IPS DF 6.9 (cell line): ENCODE data around the gene KRT75.
"Not testable (repeated sequence)": the region's sequence is repeated elsewhere in the genome, so short reads cannot be mapped to it uniquely, and the experiment has no call there.

ENCODE experiments used
- DNase-seq: peaks from one replicate; pipeline ENCODE4 v3.0.0-alpha.2; 2013; ENCODE audit warnings: low read depth, low spot score
- H3K27ac ChIP-seq: one replicate; pipeline ENCODE4 v1.5.1; 2013; ENCODE audit warnings: low read length, control low read depth
- H3K27me3 ChIP-seq: 2 replicates; pipeline ENCODE4 v1.6.1; 2013; ENCODE audit warnings: mild to moderate bottlenecking, low read length; ENCODE audit not compliant: control insufficient read depth, insufficient read depth
- H3K36me3 ChIP-seq: 2 replicates; pipeline ENCODE4 v1.6.1; 2013; ENCODE audit warnings: low read length; ENCODE audit not compliant: control insufficient read depth, insufficient read depth
- H3K4me1 ChIP-seq: 2 replicates; pipeline ENCODE4 v1.6.1; 2013; ENCODE audit warnings: low read length; ENCODE audit not compliant: control insufficient read depth, insufficient read depth
- H3K4me3 ChIP-seq: 2 replicates; pipeline ENCODE4 v1.5.1; 2013; ENCODE audit warnings: mild to moderate bottlenecking, low read length
- H3K9me3 ChIP-seq: 2 replicates; pipeline ENCODE4 v1.6.1; 2013; ENCODE audit warnings: low read length, inconsistent platforms; ENCODE audit not compliant: control insufficient read depth, insufficient read depth
- WGBS: extraction: QIAGEN DNeasy Blood & Tissue Kit; methylation state at CpG from one replicate; pipeline ENCODE4 v1.1.7; 2013; ENCODE audit warnings: mixed read lengths, missing lambda C conversion rate; ENCODE audit not compliant: insufficient read length, insufficient coverage; 5-methylcytosine and 5-hydroxymethylcytosine counted together

The KRT75 gene

DNA sequence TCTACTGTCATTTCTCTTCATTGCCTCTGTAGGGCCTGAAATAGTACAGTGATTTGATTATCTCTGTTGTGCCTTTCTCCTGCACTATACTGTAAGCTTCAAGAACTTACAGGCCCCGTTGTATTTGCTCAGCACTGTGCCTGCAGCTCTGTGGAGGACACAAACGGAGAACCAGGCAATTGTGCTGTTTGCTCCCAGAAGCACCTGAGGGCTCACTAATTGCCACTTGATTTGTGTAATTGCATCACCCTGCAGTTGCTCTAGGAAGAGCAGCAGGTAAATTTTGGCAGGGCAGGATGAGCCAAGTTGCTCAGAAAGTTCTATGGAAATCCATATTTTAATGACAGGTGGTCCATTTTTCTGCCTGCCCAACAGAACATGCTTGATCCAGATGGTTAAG lies 16.4 kb downstream of the KRT75 start:
- WGBS: no CpG with 5 or more reads among the region's 2 CpGs
- H3K27me3 ChIP-seq: no peaks in the 10 kb centered on the region
- H3K4me3 ChIP-seq: no peak overlapping the region
- H3K4me1 ChIP-seq: no peaks in the 10 kb centered on the region
- no peaks in the 10 kb centered on the region for H3K9me3 ChIP-seq
- no peak overlapping the region for H3K27ac ChIP-seq
- H3K36me3 ChIP-seq: no peaks in the 10 kb centered on the region
- DNase-seq: no peak

DNA sequence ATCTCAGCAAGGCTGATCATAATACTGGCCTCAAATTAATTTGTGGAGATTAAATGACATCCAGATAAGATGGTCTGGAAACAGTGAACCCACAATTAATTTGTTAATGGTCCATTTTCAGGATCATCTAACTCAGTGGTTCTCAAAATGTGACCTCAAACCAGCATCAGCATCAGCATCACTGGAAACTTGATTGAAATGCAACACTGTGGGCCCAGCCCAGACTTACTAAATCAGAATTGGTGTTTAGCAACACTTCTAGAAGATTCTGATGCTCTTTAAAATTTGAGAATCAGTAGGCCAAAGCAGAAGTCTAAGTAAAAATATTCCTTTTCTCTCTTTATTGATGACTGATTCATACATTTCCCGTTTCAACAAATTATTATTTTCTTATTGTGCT lies 17.4 kb downstream of the KRT75 start:
- Histone ChIP-seq H3K27me3 (no peaks in the 10 kb centered on the region), H3K4me3 (no peak overlapping the region), H3K9me3 (no peaks in the 10 kb centered on the region), H3K27ac (no peak overlapping the region), H3K36me3 (no peaks in the 10 kb centered on the region), H3K4me1 (no peaks in the 10 kb centered on the region)
- DNase-seq: no peak
- no CpG with 5 or more reads among the region's 1 CpG for WGBS

DNA sequence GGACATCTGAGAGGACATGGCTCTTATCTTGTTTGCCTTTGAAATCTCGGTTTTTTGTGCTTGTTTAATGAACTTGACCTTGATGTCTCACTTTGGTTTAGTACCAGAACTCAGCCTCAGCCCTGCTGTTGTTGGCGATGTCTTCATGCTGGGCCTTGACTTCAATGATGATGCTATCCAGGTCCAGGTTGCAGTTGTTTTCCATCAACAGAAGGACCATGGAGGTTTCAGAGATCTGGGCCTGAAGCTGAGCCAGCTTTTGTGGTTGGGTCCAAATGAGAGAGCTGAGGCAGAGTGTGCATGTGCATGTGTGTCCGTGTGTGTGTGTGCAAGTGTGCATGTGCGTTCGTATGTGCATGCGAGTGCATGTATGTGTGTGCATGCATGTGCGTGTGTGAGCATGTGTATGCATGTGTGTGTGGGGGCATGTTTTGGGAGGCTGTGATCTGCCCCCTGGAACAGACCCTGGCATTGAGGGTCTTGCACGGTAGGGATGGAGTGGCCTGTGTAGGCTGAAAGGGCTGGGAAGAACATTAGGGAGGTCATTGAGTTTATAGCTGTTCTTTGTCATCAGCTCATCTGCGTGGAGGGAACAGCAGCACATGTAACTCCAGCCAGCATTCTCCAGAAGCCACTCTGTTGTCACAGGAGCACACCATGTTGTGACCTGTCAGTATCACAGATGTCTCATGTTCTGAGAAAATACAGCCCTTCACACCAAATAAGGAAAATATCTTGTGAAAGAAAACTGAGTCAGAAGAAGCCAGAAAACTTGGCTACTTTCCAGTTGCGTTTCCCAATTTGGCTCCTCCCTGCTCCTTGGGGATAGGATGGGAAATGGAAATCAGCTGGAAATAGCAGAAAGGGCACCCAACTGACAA lies 18.1 kb downstream of the KRT75 start:
- H3K27ac ChIP-seq: no peak overlapping the region
- H3K4me1 ChIP-seq: no peaks in the 10 kb centered on the region
- H3K27me3 ChIP-seq: no peaks in the 10 kb centered on the region
- H3K36me3 ChIP-seq: no peaks in the 10 kb centered on the region
- no peak overlapping the region for H3K4me3 ChIP-seq
- DNase-seq: no peak
- WGBS: no CpG with 5 or more reads among the region's 10 CpGs
- no peaks in the 10 kb centered on the region for H3K9me3 ChIP-seq

DNA sequence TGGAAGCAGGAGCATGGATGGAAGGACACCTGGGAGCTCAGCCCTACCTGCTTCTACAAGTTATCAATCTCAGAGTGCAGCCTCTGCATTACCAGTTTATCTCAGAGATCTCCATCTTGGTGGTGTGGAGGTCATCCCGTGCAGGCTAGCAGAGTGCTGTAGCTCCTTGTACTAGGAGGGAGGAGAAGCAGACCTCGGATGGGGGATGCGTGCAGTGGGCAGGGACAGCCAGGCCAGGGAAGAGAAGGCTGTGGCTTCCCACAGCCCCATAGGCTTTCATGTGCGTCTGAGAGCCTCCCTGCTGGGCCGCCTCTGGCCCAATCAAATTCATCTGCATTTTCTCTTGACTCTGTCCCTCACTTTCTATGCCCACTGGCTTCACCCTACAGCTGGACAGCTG lies 19.2 kb downstream of the KRT75 start:
- Histone ChIP-seq H3K36me3 (no peaks in the 10 kb centered on the region), H3K4me1 (no peaks in the 10 kb centered on the region), H3K4me3 (no peak overlapping the region), H3K27ac (no peak overlapping the region), H3K9me3 (no peaks in the 10 kb centered on the region), H3K27me3 (no peaks in the 10 kb centered on the region)
- DNase-seq: no peak
- no CpG with 5 or more reads among the region's 5 CpGs for WGBS

DNA sequence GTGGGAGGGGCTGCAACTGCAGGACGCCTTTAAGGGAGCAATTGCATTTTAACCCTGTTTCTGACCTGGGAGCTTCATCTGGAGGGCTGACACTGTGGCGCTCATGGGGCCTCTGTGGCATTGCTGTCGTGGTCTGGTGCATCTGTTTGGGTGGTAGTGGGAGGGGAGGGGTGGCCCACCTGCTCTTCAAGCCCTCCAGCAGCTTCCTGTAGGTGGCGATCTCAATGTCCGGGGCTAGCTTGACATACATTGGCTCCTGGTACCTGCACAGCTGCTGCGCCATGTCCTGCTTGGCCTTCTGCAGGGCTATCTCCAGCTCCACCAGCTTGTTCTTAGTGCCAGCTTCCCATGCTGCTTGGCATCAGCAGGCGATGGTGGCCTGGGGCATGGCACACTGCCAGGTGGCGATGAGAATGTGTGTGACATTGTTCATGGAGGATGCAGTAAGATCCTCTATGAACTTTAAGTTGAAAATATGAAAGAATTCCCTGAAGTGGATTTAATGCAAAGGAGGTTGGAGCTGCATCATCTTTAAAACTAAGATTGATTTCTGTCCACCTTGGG lies 20.3 kb downstream of the KRT75 start:
- H3K27me3 ChIP-seq: no peaks in the 10 kb centered on the region
- no peak overlapping the region for H3K4me3 ChIP-seq
- H3K36me3 ChIP-seq: no peaks in the 10 kb centered on the region
- H3K9me3 ChIP-seq: no peaks in the 10 kb centered on the region
- DNase-seq: peak; percentile 20
- H3K27ac ChIP-seq: no peak overlapping the region
- no peaks in the 10 kb centered on the region for H3K4me1 ChIP-seq
- WGBS: no CpG with 5 or more reads among the region's 8 CpGs

DNA sequence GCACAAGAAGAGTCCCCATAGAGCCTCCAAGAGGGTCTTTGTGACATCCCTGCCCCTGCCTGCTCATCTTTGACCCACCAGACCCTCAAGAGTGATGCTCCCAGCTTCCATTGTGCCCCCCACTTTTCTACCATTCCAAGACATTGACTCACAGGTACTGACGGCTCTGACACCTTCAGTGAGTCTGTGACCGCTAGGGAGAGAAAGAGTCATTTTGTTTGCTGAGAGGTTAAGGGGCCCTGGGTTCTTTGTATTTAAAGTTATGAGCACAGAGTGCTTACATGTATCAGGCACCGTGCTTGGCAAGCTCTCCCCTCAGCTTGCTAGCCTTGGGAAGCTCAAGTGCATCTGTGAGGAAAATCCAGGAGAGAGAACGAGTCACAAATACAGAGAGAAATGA lies 21.0 kb downstream of the KRT75 start:
- Histone ChIP-seq H3K4me3 (no peak overlapping the region), H3K27ac (no peak overlapping the region), H3K36me3 (no peaks in the 10 kb centered on the region), H3K9me3 (no peaks in the 10 kb centered on the region), H3K4me1 (no peaks in the 10 kb centered on the region), H3K27me3 (no peaks in the 10 kb centered on the region)
- no peak for DNase-seq
- no CpG with 5 or more reads among the region's 4 CpGs for WGBS

DNA sequence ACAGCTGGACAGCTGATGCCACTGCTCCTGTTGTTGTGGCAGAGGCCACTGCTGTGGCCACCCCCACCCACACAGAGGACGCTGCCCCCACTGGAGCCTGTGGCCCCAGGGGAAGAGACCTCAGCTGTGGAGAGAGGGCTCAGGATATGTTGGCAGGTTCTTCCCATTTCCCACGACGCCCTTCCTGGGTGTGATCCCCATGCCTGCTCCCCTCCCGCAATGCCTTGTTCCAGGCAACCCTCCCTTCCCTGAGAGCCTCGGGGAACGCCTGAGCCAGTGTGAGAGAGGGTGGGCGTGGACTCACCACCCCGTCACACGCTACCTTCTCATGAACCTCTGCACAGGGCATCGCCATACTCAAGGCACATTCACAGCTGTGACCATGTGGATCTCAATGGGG lies 22.4 kb downstream of the KRT75 start:
- Histone ChIP-seq H3K27me3 (no peaks in the 10 kb centered on the region), H3K36me3 (no peaks in the 10 kb centered on the region), H3K4me3 (no peak overlapping the region), H3K9me3 (no peaks in the 10 kb centered on the region), H3K4me1 (no peaks in the 10 kb centered on the region), H3K27ac (no peak overlapping the region)
- no peak for DNase-seq
- no CpG with 5 or more reads among the region's 10 CpGs for WGBS

DNA sequence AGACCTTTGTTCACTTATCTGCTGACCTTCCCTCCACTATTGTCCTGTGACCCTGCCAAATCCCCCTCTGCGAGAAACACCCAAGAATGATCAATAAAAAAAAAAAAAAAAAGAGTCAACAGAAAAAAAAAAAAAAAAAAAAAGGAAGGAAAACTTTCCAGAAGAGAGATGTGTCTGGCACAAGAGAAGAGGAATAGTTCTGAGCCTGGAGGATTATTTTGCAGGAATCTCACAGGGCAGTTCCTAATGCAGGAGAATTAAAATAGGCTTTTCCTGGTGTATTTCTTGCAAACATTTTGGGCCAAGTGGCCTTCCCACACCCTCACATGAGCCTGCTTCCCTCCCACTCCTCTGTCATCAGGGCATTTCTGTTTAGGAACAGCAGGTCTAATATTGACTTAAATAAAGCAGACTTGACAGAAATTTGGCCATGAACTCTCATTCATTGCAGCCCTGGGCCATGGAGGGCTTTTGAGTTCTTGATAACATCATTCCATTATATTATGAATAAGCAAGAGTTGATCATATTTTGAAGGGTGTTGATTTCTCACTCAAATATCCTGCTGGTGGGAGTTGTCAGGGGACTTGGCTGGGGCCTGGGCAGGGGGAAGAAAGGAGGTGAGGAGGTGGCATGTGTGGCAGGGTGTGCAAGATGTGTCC lies 23.5 kb downstream of the KRT75 start:
- H3K4me1 ChIP-seq, H3K4me3 ChIP-seq, DNase-seq, H3K27me3 ChIP-seq, H3K9me3 ChIP-seq, H3K36me3 ChIP-seq, H3K27ac ChIP-seq: not testable (repeated sequence)
- no CpG with 5 or more reads among the region's 1 CpG for WGBS

DNA sequence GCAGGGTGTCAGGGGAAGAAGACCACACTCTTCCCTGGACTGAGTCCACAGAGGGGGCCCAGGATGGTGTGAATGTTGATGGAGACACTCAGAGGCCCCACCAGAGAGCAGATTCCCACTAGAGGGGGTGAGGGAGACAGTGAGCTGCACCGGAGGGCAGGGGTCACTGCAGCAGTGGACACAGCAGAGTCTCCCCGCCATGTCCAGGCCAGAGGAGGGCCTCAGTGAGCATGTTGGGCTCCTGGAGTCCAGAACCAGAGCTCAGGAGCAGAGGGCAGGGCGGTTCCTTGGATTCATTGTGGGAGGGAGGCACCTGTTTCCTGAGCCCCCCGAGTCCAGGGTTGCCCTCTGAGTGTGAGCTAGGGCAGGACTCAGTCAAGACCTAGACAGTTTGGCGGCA lies 26.3 kb downstream of the KRT75 start:
- no peak for DNase-seq
- WGBS: no CpG with 5 or more reads among the region's 5 CpGs

DNA sequence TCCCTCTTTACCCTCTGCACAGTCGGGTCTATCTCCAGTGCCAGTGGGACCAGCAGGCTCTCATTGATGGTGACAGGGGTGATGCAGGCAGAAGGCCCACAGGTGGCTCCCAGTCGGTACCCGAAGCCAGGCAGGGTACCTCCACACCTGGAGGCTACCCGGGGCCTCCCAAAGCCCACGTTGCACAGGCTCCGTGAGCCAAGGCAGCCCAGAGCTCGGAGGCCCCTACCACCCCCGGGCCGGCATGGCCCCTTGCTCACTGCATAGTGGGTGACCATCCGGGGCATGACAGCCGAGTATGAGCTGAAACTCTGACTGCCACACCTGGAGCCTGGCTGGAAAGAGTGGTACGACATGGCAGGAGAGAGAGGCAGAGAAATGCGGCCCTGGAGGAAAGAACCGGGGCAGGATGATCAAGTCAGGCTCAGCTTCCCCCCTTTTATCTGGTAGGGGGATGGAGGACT lies 28.2 kb downstream of the KRT75 start, which contains the start of gene KRT82:
Gene KRT82 (minus strand): TSS at position 414 of the 464 bp plus-strand sequence. CDS start 58 bp downstream, at position 356.
- WGBS: no CpG with 5 or more reads among the region's 14 CpGs
- Histone ChIP-seq H3K4me1 (peaks cover 1% of the 10 kb centered on the region; the same call in 1 of the 2 replicates), H3K27ac (no peak within 1 kb of the TSS), H3K36me3 (no peaks in the 10 kb centered on the region), H3K4me3 (no peak within 1 kb of the TSS), H3K9me3 (no peaks in the 10 kb centered on the region), H3K27me3 (no peaks in the 10 kb centered on the region)
- no peak for DNase-seq

More for the DNA sequence above, 26.3 kb downstream of the KRT75 start:
- no peaks in the 10 kb centered on the region for H3K9me3 ChIP-seq
- H3K27me3 ChIP-seq: no peaks in the 10 kb centered on the region
- H3K4me3 ChIP-seq: no peak overlapping the region
- no peak overlapping the region for H3K27ac ChIP-seq
- peaks cover 1% of the 10 kb centered on the region; the same call in 1 of the 2 replicates for H3K4me1 ChIP-seq
- no peaks in the 10 kb centered on the region for H3K36me3 ChIP-seq
